Endothelial cell of umbilical vein (primary cell): ENCODE data around the gene LGR4. TPM values are rescaled to one million over a fixed set of nuclear protein-coding genes. Genes with fewer than 3 reads are reported as not detected.

Experiments
- BruUV-seq: library from RNA; stranded (reverse); fragments of 400-500 nt; replicated peaks from 2 replicates; lab custom pipeline; 2021; lab: Mats Ljungman, UMichigan
- CTCF ChIA-PET: fragments of 300-600, 350-600 bp; sonication (Branson Sonifier 250); formaldehyde crosslinking; loops from one replicate; lab custom pipeline; 2021; ENCODE audit warnings: antibody characterized with exemption, inconsistent platforms; lab: Charles Lee
- POLR2A ChIA-PET: fragments of 300-600, 350-600 bp; sonication (Branson Sonifier 250); formaldehyde crosslinking; loops from one replicate; lab custom pipeline; 2021; ENCODE audit warnings: antibody characterized with exemption, inconsistent platforms; lab: Charles Lee
- DNase-seq: peaks from one replicate; pipeline ENCODE4 v3.0.0-alpha.2; 2011; ENCODE audit warnings: low read depth, low spot score
- FAIRE-seq: peaks from 2 replicates; lab custom pipeline; 2011; peaks lifted over from hg19 to GRCh38; lab: Jason Lieb, UNC
- H2AFZ ChIP-seq: 2 replicates; pipeline ENCODE4 v1.6.0; 2012; ENCODE audit warnings: low read depth, low read length, control low read depth, inconsistent platforms
- H3K27ac ChIP-seq: 2 replicates; pipeline ENCODE4 v1.5.1; 2011; ENCODE audit warnings: low read depth, mild to moderate bottlenecking, control low read depth, low read length, moderate library complexity; ENCODE audit not compliant: insufficient read depth
- H3K27me3 ChIP-seq, 2 experiments: 2 replicates each; pipeline versions ENCODE4 v1.6.0 to v1.6.1; 2011; ENCODE audit warnings: low read length in 2 of 2, mixed read lengths in 1 of 2; ENCODE audit not compliant: control insufficient read depth in 2 of 2, insufficient read depth in 2 of 2
- H3K36me3 ChIP-seq, 2 experiments: 2 replicates in 1 of 2; 3 replicates in 1 of 2; pipeline ENCODE4 v1.5.1; 2011; ENCODE audit warnings: low read length in 2 of 2, mild to moderate bottlenecking in 1 of 2, moderate library complexity in 1 of 2; ENCODE audit not compliant: control insufficient read depth in 2 of 2, insufficient read depth in 2 of 2; ENCODE audit errors: extremely low read depth in 1 of 2
- H3K4me1 ChIP-seq: 3 replicates; pipeline ENCODE4 v1.5.1; 2011; ENCODE audit warnings: mild to moderate bottlenecking, low read length; ENCODE audit not compliant: control insufficient read depth, insufficient read depth; ENCODE audit errors: extremely low read depth
- H3K4me2 ChIP-seq: 2 replicates; pipeline ENCODE4 v1.6.1; 2011; ENCODE audit warnings: low read length, control low read depth, mixed read lengths; ENCODE audit not compliant: insufficient read depth
- H3K4me3 ChIP-seq, 3 experiments: fragments of 200-600 bp in 1 of 3; sonication (generic), shearing (Covaris generic) in 1 of 3; replicated peaks in 1 of 3; 2 replicates each; pipeline ENCODE4 v1.5.1; 2011 to 2016; ENCODE audit warnings: control low read depth in 3 of 3, low read length in 3 of 3, mild to moderate bottlenecking in 2 of 3, inconsistent platforms in 1 of 3, low read depth in 1 of 3, moderate library complexity in 1 of 3; ENCODE audit not compliant: insufficient read depth in 1 of 3
- H3K79me2 ChIP-seq: 2 replicates; pipeline ENCODE4 v1.6.0; 2012; ENCODE audit warnings: low read length, inconsistent platforms; ENCODE audit not compliant: control insufficient read depth, insufficient read depth
- H3K9ac ChIP-seq: replicated peaks from 2 replicates; pipeline ENCODE3; 2011; ENCODE audit warnings: low read length, control low read depth; ENCODE audit not compliant: insufficient read depth; ENCODE audit errors: extremely low read depth
- H3K9me1 ChIP-seq: replicated peaks from 3 replicates; pipeline ENCODE4 v1.6.0; 2011; ENCODE audit warnings: mild to moderate bottlenecking, low read length; ENCODE audit not compliant: control insufficient read depth, insufficient read depth; ENCODE audit errors: extremely low read depth
- H3K9me3 ChIP-seq: replicated peaks from 2 replicates; pipeline ENCODE4 v1.5.1; 2012; ENCODE audit warnings: low read length, inconsistent platforms; ENCODE audit not compliant: control insufficient read depth, insufficient read depth
- H4K20me1 ChIP-seq: replicated peaks from 2 replicates; pipeline ENCODE3; 2011; ENCODE audit warnings: mild to moderate bottlenecking, low read length; ENCODE audit not compliant: control insufficient read depth, insufficient read depth; ENCODE audit errors: extremely low read depth
- CTCF ChIP-seq, 2 donors: IDR thresholded peaks; 1 replicate in 1 of 2; 2 replicates in 1 of 2; pipeline ENCODE4 v1.5.1; 2011; ENCODE audit warnings: low read length in 2 of 2, mild to moderate bottlenecking in 2 of 2, moderate library complexity in 2 of 2, control low read depth in 1 of 2, inconsistent platforms in 1 of 2, low read depth in 1 of 2; ENCODE audit not compliant: insufficient read depth in 1 of 2; ENCODE audit errors: extremely low read depth in 1 of 2
- EZH2 ChIP-seq: IDR thresholded peaks from 2 replicates; pipeline ENCODE4 v1.6.1; 2012; ENCODE audit warnings: borderline replicate concordance, low read depth, mild to moderate bottlenecking, moderate library complexity, low read length, inconsistent platforms; ENCODE audit not compliant: severe bottlenecking
- FOS ChIP-seq: IDR thresholded peaks from 2 replicates; pipeline ENCODE4 v1.6.1; 2011; ENCODE audit warnings: mild to moderate bottlenecking, low read length, moderate library complexity, borderline replicate concordance; ENCODE audit not compliant: insufficient read depth
- JUN ChIP-seq: IDR thresholded peaks from 2 replicates; pipeline ENCODE4 v1.6.1; 2011; ENCODE audit warnings: borderline replicate concordance, low read depth; ENCODE audit not compliant: insufficient read length, insufficient read depth
- MAX ChIP-seq: IDR thresholded peaks from 2 replicates; pipeline ENCODE4 v1.6.1; 2011; ENCODE audit not compliant: insufficient read depth, insufficient read length
- POLR2A ChIP-seq: IDR thresholded peaks from 2 replicates; pipeline ENCODE4 v1.6.1; 2012; ENCODE audit warnings: low read depth, mild to moderate bottlenecking, control low read depth, low read length
- POLR2AphosphoS5 ChIP-seq: IDR thresholded peaks from 2 replicates; pipeline ENCODE4 v1.6.1; 2012; ENCODE audit warnings: low read depth, mild to moderate bottlenecking, control low read depth, low read length, moderate library complexity; ENCODE audit not compliant: insufficient read depth
- dilution Hi-C: fragments of 300-500 bp; cut with MboI; formaldehyde crosslinking; loops from one replicate; pipeline ENCODE4 v1.15.0; 2019; ENCODE audit warnings: low sequenced_read_pairs; ENCODE audit not compliant: extremely low pct_ligation_motif_present
- intact Hi-C: fragments of 100-400 bp; cut with micrococcal nuclease; formaldehyde crosslinking; loops from one replicate; pipeline ENCODE4 v1.10.0; 2022
- polyA plus RNA-seq, 4 experiments: library from polyadenylated mRNA; depleted of rRNA in 3 of 4; stranded (reverse) in 3 of 4; unstranded in 1 of 4; fragments of >200 nt; gene quantifications; 2 replicates each; pipeline versions ENCODE4 v1.2.1 to v1.2.3, GENCODE V29; 2011 to 2012; ENCODE audit warnings: missing spikeins in 1 of 4
- total RNA-seq: library from RNA; stranded (reverse); gene quantifications from 2 replicates; pipeline ENCODE4 v1.2.3, GENCODE V29; 2021

Gene LGR4
- total and polyA plus RNA-seq, 2 donors (not counting 3 experiments of a cell fraction or from before 2014, with no cell fraction given) = 1.3 to 3.1 TPM

- POLR2A ChIA-PET = no interaction called here
- BruUV-seq = no TSS peak
These were observed 70.1 kb downstream of the LGR4 start for GRCh38 chr11:27402450-27402849.

More at GRCh38 chr11:27402450-27402849, 70.1 kb downstream of the LGR4 start:
- H3K9ac ChIP-seq = no peak overlapping the region
- H2AFZ ChIP-seq = no peak overlapping the region
- no peak overlapping the region for H3K27ac ChIP-seq
- H3K4me2 ChIP-seq = no peak overlapping the region
- intact Hi-C loops = no loop called here
- H3K9me3 ChIP-seq = no peaks in the 10 kb centered on the region
- no peak overlapping the region for H3K4me3 ChIP-seq
- no peaks in the 10 kb centered on the region for H3K4me1 ChIP-seq
- no peaks in the 10 kb centered on the region for H4K20me1 ChIP-seq
- DNase-seq = no peak
- H3K9me1 ChIP-seq = no peaks in the 10 kb centered on the region
- CTCF ChIA-PET = interaction anchor here (0.6 kb wide), 1 partner anchor 83 kb away, joined by 3 read pairs; no protein-coding TSS in a partner anchor
- no peak for FAIRE-seq
- TF ChIP-seq POLR2AphosphoS5 (no peak), FOS (no peak), POLR2A (no peak), MAX (no peak), EZH2 (no peak), JUN (no peak), CTCF (IDR thresholded peaks at IDR 0.05; ENCODE audit: extremely low read depth in 1 of 2, insufficient read depth in 1 of 2, low read depth in 1 of 2, low read length in 2 of 2) (no peak)
- H3K36me3 ChIP-seq = no peaks in the 10 kb centered on the region
- dilution Hi-C loops = no loop called here
- no peaks in the 10 kb centered on the region for H3K79me2 ChIP-seq
- no peaks in the 10 kb centered on the region for H3K27me3 ChIP-seq
